Kidney (tissue), 14 donors: ENCODE measurements around the gene HK1. TPM values are rescaled to one million over a fixed set of nuclear protein-coding genes. Genes with fewer than 3 reads are reported as not detected.

Experiments used
- DNase-seq, 5 donors: peaks; one replicate each; pipeline ENCODE4 v3.0.0-alpha.2; 2013 to 2020
- FAIRE-seq: peaks from 2 replicates; lab custom pipeline; 2012; peaks lifted over from hg19 to GRCh38; lab: Jason Lieb, UNC
- H3K27ac ChIP-seq, 2 donors: one replicate each; pipeline ENCODE4 v1.7.0; 2013; ENCODE audit warnings: low read depth in 2 of 2, low read length in 2 of 2, inconsistent platforms in 1 of 2
- H3K27me3 ChIP-seq: one replicate; pipeline ENCODE4 v1.7.1; 2013; ENCODE audit warnings: low read length, inconsistent platforms; ENCODE audit not compliant: control insufficient read depth, insufficient read depth
- H3K36me3 ChIP-seq, 3 donors: one replicate each; pipeline versions ENCODE4 v1.7.0 to v1.7.1; 2013; ENCODE audit warnings: low read length in 3 of 3, control low read depth in 1 of 3, inconsistent platforms in 1 of 3; ENCODE audit not compliant: insufficient read depth in 3 of 3, control insufficient read depth in 2 of 3
- H3K4me1 ChIP-seq, 3 donors: one replicate each; pipeline versions ENCODE4 v1.7.0 to v1.7.1; 2013; ENCODE audit warnings: low read length in 3 of 3, inconsistent platforms in 1 of 3, low read depth in 1 of 3; ENCODE audit not compliant: control insufficient read depth in 2 of 3, insufficient read depth in 2 of 3
- H3K4me3 ChIP-seq, 3 donors: one replicate each; pipeline versions ENCODE4 v1.7.0 to v1.8.1; 2013; ENCODE audit warnings: low read length in 3 of 3, control low read depth in 1 of 3, inconsistent platforms in 1 of 3
- H3K9ac ChIP-seq, 3 donors: one replicate each; pipeline versions ENCODE4 v1.7.0 to v1.7.1; 2013; ENCODE audit warnings: low read length in 3 of 3, control low read depth in 1 of 3, inconsistent platforms in 1 of 3
- H3K9me3 ChIP-seq, 3 donors: one replicate each; pipeline versions ENCODE4 v1.7.0 to v1.7.1; 2013; ENCODE audit warnings: low read length in 3 of 3, control low read depth in 1 of 3, inconsistent platforms in 1 of 3; ENCODE audit not compliant: control insufficient read depth in 2 of 3, insufficient read depth in 1 of 3
- intact Hi-C: fragments of 100-400 bp; cut with DNase I; formaldehyde crosslinking; loops from one replicate; pipeline ENCODE4 v1.11.1; 2022
- polyA plus RNA-seq: library from polyadenylated mRNA; stranded (reverse); fragments of 350-450 nt; fragmentation: Illumina TruSeq; extraction: RNeasy Lipid Tissue Mini Kit (QIAGEN cat#74804); gene quantifications from one replicate; pipeline ENCODE4 v1.2.3, GENCODE V29; 2014; ENCODE audit warnings: low read depth, low replicate concordance; ENCODE audit not compliant: insufficient read depth
- total RNA-seq: library from RNA; stranded (reverse); fragmentation: NEBNext Ultra II Directional; extraction: Animal tissue kit (Norgen Biotek cat#: 25700); gene quantifications from one replicate; pipeline ENCODE4 v1.2.1, GENCODE V29; 2021
- TF ChIP-seq, protein P1 (sequence below): IDR thresholded peaks from 3 replicates; pipeline ENCODE4 v1.5.1; 2012; ENCODE audit warnings: mild to moderate bottlenecking, moderate library complexity, borderline replicate concordance; ENCODE audit not compliant: insufficient read depth; ENCODE audit errors: extremely low read depth
- donor health status: control.
- donor health status: control.
- donor health status: control.
- donor health status: control.
- donor health status: control.
- donor health status: DM: yes; HTN: yes; CAD: no.
- donor health status: Normal renal cell carcinoma (clear cell type).

HK1 gene
- total and polyA plus RNA-seq, 2 donors from 2014 or later: 35.9 to 84.9 TPM

DNA sequence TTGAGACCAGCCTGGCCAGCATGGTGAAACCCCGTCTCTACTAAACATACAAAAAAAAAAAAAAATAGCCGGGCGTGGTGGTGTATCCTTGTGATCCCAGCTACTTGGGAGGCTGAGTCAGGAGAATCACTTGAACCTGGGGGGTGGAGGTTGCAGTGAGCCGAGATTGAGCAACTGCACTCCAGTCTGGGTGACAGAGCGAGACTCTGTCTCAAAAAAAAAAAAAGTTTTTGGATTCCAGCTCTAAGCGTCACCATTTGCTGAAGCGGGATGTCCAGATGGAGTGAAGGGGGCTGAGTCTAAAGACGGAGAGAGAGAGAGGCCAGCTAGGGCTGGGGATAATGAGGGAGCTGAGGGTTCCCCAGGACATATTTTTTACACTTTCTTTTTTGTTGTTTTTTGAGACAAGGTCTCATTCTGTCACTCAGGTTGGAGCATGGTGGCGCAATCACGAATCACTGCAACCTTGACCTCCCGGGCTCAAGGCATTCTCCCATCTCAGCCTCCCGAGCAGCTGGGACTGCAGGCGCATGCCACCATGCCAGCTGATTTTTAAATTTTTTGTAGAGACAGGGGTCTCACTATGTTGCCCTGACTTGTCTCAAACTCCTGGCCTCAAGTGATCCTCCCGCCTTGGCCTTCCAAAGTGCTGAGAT, 9.4 kb upstream of the HK1 start:
- H3K9ac ChIP-seq: no peak overlapping the region
- no peaks in the 10 kb centered on the region for H3K27me3 ChIP-seq
- intact Hi-C loops: no loop called here
- H3K4me3 ChIP-seq: no peak overlapping the region
- H3K36me3 ChIP-seq: no peaks in the 10 kb centered on the region
- H3K9me3 ChIP-seq: no peaks in the 10 kb centered on the region
- no peak overlapping the region for H3K27ac ChIP-seq
- DNase-seq (no peak), FAIRE-seq (no peak)
- TF ChIP-seq, protein P1, sequence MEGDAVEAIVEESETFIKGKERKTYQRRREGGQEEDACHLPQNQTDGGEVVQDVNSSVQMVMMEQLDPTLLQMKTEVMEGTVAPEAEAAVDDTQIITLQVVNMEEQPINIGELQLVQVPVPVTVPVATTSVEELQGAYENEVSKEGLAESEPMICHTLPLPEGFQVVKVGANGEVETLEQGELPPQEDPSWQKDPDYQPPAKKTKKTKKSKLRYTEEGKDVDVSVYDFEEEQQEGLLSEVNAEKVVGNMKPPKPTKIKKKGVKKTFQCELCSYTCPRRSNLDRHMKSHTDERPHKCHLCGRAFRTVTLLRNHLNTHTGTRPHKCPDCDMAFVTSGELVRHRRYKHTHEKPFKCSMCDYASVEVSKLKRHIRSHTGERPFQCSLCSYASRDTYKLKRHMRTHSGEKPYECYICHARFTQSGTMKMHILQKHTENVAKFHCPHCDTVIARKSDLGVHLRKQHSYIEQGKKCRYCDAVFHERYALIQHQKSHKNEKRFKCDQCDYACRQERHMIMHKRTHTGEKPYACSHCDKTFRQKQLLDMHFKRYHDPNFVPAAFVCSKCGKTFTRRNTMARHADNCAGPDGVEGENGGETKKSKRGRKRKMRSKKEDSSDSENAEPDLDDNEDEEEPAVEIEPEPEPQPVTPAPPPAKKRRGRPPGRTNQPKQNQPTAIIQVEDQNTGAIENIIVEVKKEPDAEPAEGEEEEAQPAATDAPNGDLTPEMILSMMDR: no peak
- H3K4me1 ChIP-seq: no peaks in the 10 kb centered on the region

DNA sequence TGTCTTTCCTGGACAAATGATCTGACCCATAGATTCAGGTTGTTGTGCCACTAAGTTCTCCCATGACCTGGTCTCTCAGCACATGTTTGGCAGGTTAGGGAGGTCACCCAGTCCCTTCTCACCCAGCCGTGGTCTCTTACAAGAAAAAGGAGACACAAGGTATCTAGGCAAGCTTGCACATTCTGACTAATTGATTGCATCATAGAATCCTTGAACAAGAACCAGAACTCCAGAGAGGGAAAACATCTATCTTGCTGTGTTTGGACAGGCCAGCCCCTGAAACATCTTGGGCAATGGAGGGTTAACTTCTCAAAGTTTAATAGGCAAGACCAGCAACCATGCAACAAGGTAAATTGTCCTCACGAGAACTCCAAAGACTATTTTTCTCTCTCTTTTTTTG, 8.5 kb upstream of the HK1 start:
- intact Hi-C loops: no loop called here
- H3K36me3 ChIP-seq: no peaks in the 10 kb centered on the region
- no peak overlapping the region for H3K27ac ChIP-seq
- DNase-seq: no peak
- no peak overlapping the region for H3K4me3 ChIP-seq
- no peak for FAIRE-seq
- no peaks in the 10 kb centered on the region for H3K4me1 ChIP-seq
- no peaks in the 10 kb centered on the region for H3K9me3 ChIP-seq
- TF ChIP-seq, protein P1: no peak
- no peaks in the 10 kb centered on the region for H3K27me3 ChIP-seq
- no peak overlapping the region for H3K9ac ChIP-seq

DNA sequence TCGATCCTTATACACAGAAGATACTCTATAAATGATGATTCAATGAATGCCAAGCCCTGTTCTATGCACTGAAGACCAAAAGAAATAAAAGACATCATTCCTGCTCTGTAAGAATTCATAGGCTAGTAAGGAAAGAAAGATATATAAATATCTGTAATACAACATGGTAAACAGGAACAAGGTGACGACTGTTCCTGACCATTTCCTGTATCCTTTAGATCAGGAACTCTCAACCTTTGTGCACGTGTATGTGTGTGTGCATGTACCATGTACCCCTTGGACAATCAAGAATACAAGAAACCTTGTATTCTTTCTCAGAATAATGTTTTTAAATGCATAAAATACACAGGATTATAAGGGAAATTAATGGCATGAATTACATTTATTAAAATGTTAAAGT, 7.3 kb upstream of the HK1 start:
- H3K4me3 ChIP-seq: no peak overlapping the region
- intact Hi-C loops: no loop called here
- FAIRE-seq: no peak

More for the DNA sequence above, 7.3 kb upstream of the HK1 start:
- no peak for DNase-seq
- H3K36me3 ChIP-seq: no peaks in the 10 kb centered on the region
- TF ChIP-seq, protein P1: no peak
- H3K4me1 ChIP-seq: no peaks in the 10 kb centered on the region
- H3K9me3 ChIP-seq: no peaks in the 10 kb centered on the region
- no peak overlapping the region for H3K9ac ChIP-seq
- no peaks in the 10 kb centered on the region for H3K27me3 ChIP-seq
- H3K27ac ChIP-seq: no peak overlapping the region
